HG03280 (cell line): ENCODE data around the gene NFYB.
"Not testable (repeated sequence)": the region's sequence is repeated elsewhere in the genome, so short reads cannot be mapped to it uniquely, and the experiment has no call there.

Experiments used
- ATAC-seq: cut with Tn5 transposase; IDR thresholded peaks from one replicate; pipeline ENCODE4 v1.9.1; 2021; ENCODE audit warnings: mild to moderate bottlenecking, moderate library complexity; ENCODE audit not compliant: unreplicated experiment

Gene NFYB

GRCh38 chr12:104163631-104164030 is 25.6 kb upstream of the NFYB start:
- no peak for ATAC-seq

DNA sequence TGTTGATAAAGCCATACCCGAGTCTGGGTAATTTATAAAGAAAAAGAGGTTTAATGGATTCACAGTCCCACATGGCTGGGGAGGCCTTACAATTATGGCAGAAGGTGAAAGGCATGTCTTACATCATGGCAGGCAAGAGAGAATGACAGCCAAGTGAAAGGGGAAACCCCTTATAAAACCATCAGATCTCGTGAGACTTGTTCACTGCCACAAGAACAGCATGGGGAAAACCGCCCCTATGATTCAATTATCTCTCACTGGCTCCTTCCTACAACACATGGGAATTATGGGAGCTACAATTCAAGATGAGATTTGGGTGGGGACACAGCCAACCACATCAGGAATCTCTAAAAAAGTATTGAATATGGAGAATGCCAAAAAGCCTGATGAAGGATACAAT is 25.0 kb upstream of the NFYB start:
- ATAC-seq: not testable (repeated sequence)

DNA sequence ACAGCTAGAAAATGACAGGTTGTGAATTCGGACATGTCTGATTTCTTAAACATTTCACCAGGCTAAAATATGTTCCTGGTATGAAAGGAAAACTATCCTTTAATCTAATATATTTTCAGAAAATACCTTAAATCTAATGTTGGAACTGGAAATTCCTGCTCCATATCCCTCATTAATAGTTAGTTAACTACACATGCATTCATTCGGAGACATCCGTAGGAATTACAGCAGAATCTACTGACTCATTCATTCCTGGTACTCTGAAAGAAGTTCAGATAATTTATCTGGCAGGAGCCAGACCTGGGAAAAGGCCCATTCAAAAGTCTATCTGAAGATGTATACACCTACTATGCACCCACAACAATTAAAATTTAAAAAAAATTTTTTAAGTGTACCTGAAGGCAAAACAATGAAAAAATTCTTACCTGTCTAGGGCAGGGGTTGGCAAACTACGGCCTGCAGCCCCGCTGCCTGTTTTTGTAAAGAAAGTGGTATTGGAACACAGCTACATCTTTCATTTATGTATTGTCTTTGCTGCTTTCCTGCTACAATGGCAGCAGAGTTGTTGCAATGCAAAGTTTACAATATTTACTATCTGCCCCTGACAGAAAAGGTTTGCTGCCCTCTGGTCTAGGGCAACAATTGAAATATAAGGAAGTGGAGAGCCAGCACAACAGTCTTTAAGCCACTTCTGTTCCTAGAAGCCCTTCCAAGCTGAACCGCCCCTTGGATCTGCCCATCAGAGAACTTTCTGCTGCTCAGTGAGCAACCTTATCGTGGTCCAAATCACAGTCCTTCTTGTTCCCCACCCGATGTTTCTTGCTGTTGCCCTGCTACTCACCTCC is 17.9 kb upstream of the NFYB start:
- ATAC-seq: no peak

GRCh38 chr12:104154806-104155205 is 16.8 kb upstream of the NFYB start:
- ATAC-seq: no peak

GRCh38 chr12:104154286-104154685 is 16.3 kb upstream of the NFYB start:
- ATAC-seq: no peak

GRCh38 chr12:104152685-104153241 is 14.8 kb upstream of the NFYB start:
- no peak for ATAC-seq

GRCh38 chr12:104150416-104150815 is 12.4 kb upstream of the NFYB start:
- no peak for ATAC-seq

GRCh38 chr12:104147346-104147745 is 9.3 kb upstream of the NFYB start:
- ATAC-seq: no peak

GRCh38 chr12:104143918-104144317 is 5.9 kb upstream of the NFYB start:
- no peak for ATAC-seq

DNA sequence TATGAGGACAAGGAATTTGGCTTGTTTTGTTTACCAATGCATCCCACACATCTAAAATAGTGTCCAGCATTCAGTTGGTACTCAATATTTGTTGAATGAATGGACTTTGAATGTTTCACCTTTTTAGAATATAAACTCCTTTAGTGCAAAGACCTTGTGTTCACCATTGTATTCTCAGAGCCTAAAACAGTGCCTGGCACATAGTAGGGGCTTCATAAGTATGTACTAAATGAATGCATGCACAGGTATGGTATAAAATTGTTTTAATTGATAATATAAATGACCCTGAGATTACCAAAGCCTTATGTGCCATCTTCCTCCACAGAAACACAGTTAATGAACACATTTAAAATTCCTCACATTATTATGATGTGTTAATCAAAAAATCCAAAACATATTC is 5.0 kb upstream of the NFYB start:
- ATAC-seq: no peak

DNA sequence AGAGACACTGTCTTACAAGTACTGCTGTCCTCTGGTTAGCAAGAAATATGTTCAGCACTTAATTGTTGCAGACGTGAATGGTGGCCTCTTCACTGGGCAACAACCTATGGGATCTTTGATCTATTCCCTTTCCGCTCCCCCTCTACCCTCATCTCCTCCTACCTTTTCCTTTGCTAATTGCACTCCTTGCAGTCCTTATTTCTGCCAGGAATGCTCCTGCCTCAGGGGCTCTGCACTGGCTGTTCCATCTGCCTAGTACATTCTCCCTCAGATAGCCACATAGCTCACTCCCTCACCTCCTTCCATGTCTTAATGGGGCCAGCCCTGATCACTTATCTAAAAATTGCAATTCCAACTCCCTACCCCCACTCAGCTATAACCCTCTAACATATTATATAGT is 4.5 kb upstream of the NFYB start:
- no peak for ATAC-seq

DNA sequence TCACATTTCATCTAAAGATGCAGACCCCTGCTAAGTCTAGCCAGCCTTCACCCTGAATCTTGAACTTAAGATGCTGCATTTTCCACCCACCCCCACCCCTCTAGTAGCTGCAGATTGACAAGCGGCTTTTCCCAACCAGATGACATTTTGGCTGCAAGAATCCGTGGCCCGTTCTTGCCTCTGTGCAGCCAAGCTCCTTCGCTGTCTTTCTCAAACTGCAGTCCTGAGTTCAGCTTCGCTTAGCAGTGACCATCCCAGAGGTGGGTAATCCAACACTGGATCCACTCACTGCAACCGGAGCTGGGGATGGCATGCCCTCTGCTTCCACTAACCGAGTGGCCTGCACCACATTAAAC is 765 bp upstream of the NFYB start:
- ATAC-seq: no peak

- peak; percentile 23 for ATAC-seq
Measured at GRCh38 chr12:104137001-104137901, 759 bp downstream of the NFYB start.

GRCh38 chr12:104136577-104136976 is 1.4 kb downstream of the NFYB start:
- ATAC-seq: no peak

DNA sequence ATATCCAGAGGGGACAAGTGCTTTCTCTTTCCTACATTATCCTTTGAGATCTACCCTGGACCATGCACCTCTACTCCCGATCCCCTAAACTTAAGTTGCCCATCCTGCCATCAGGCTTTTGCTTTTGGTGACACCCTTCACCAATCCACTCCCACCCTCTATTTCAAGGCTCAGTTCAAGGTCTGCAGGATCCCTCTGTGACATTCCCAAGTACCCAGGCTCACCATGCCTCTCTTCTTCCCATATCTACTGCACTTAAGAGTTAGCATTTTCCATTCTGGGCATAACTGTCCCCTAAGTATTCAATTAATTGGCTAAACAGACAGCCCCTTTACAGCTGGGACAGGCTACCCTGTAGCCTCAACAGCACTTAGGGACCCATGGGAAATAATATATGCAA is 3.1 kb downstream of the NFYB start:
- no peak for ATAC-seq

- ATAC-seq: no peak
Measured at GRCh38 chr12:104133866-104134265, 4.1 kb downstream of the NFYB start.

DNA sequence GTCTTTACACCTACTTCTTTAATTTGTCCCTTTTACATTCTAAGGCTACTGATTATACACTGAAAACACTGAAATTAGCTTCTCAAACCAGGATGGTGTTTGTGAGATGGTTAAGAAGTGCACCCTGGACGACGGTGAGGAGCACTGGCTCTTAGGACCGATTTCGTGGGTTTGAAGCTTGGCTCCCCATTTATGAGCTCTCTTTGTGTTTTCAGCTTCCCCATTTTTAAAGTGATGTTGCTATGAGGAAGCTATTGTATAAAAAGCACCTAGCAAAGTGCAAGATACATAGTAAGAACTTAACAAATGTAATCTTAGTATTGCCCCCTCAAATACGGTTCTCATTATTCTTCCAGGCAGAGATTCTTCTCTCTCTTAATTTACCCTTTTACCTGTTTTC is 4.7 kb downstream of the NFYB start:
- ATAC-seq: no peak

GRCh38 chr12:104132351-104132956 is 5.6 kb downstream of the NFYB start:
- ATAC-seq: no peak

DNA sequence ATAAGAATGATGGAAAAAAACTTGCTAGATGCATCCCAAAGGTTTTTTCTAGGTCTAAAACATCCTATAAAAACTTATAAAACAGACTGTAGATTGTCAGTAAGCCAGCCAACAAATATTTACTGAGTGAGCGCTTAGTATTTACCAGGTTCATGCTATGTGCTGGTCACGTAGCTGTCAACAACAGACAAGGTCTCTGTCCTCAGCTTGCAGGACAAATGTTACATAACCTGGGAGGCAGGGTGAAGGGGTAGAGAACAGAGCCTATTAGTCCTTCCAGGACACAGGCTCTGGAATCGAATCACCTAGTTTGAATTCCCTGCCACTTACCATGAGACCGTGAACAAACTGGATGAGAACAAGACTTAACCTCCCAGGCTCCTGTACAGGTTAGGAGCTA is 6.4 kb downstream of the NFYB start:
- no peak for ATAC-seq

GRCh38 chr12:104130760-104131159 is 7.2 kb downstream of the NFYB start:
- no peak for ATAC-seq

DNA sequence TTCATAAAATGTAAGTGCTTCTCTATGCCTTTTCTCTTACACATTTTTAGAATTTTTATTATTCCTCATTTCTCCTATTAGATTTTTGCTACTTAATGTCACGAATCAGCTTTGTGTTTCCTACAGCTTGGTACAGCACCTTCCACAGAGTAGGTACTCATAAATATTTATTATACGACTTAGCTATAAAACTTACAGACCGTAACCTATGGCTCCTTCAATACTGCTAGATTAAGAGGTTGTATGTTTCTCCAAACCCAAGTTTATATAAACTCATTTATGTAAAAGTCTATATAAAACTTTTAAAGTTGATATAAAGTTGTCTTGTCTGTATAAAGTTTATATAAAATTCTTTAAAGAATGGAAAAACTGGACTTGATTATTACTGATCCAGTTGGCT is 11.5 kb downstream of the NFYB start:
- ATAC-seq: no peak
